IPS-18c (cell line): ENCODE results near the gene SYTL5.

Experiments
- H3K4me3 ChIP-seq: 2 replicates; pipeline ENCODE4 v1.7.0; 2013; ENCODE audit warnings: low read depth, mild to moderate bottlenecking, low read length, moderate library complexity; ENCODE audit not compliant: insufficient read depth
- H3K9me3 ChIP-seq: one replicate; pipeline ENCODE4 v1.6.1; 2013; ENCODE audit warnings: mild to moderate bottlenecking, low read length, moderate library complexity; ENCODE audit not compliant: control insufficient read depth, insufficient read depth

Gene SYTL5

GRCh38 chrX:38106991-38107655, 100.8 kb downstream of the SYTL5 start:
- H3K9me3 ChIP-seq, result no peaks in the 10 kb centered on the region

GRCh38 chrX:38108364-38108763, 102.0 kb downstream of the SYTL5 start:
- no peaks in the 10 kb centered on the region for H3K9me3 ChIP-seq
- H3K4me3 ChIP-seq, result no peak overlapping the region

More at GRCh38 chrX:38106991-38107655, 100.8 kb downstream of the SYTL5 start:
- no peak overlapping the region for H3K4me3 ChIP-seq

DNA sequence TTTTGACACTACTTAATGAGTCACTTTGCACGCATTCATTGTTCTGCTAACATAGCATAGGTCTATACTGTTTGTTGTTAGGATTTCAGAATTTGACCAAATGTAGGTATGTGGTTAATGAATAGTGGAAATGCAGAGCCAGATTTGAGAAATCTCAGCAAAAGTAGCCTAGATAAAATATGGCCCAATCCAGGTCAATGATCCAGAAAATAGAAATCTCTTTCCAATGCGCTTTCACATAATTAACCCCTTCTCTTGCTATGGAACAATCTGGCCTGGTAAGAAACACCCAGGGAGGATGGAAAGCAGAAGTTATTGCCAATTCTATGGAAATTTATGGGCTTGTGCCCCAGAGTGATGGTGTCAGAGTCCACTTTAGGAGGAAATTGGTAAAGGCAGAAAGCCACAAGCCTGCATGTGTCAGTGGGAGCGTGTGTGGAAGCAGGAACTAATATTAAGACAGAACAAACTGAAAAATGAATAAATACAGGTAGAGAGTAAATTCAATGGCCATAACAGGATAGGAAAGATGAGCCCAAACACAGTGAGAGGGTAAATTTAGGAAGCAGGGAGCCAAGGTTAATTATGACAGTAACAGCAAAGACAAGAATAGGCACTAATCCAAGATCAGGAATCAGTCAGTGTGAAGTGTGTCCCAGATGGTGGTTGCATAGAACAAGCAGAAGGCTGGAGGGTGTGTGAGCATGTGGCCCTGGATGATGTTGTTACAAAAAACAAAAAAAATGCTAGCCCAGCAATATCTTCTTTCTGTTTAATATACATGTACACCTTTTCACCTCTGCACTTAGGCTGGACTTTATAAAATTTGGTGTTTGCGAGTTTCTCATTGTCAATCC, 102.9 kb downstream of the SYTL5 start:
- no peaks in the 10 kb centered on the region for H3K9me3 ChIP-seq
- H3K4me3 ChIP-seq, result no peak overlapping the region

GRCh38 chrX:38110231-38110630, 103.9 kb downstream of the SYTL5 start:
- H3K9me3 ChIP-seq, result no peaks in the 10 kb centered on the region
- H3K4me3 ChIP-seq, result no peak overlapping the region

DNA sequence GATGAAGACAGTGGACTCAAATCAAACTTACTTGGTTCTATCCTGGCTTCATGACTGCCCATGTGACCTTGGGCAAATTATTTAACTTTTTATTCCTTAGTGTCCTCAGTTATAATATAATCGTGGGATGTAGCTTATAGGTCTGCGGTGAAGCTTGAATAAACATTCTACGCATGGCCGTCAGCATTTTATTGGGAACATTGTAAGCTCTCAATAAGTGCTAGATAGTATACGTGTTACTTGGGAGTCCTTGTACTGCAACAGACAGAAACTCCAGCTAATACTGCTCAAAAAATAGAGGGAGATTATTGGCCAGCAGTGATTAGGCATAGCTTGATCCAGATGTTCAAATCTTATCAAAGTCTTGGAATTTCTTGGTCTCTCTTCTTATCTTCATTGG, 104.8 kb downstream of the SYTL5 start:
- Histone ChIP-seq H3K9me3 (no peaks in the 10 kb centered on the region), H3K4me3 (no peak overlapping the region)

DNA sequence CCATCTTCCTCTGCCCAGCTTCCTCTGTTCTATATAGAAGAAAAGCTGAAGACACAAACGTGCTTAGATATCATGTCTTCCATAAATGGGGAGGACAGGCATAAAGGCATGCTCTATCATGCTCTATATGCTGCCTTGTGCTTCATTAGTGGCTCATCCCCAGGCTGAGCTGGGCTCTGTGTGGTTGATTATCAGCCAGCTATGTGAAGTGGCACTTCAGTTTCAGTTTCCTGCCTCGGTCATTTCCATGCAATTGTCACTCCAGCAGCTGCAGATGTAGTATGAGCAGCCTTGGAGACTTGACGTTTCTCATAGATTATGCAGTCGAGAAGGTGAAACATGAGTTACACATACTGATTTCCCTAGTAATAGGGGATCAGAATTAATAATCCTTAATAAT, 106.2 kb downstream of the SYTL5 start:
- H3K9me3 ChIP-seq, result no peaks in the 10 kb centered on the region
- no peak overlapping the region for H3K4me3 ChIP-seq

DNA sequence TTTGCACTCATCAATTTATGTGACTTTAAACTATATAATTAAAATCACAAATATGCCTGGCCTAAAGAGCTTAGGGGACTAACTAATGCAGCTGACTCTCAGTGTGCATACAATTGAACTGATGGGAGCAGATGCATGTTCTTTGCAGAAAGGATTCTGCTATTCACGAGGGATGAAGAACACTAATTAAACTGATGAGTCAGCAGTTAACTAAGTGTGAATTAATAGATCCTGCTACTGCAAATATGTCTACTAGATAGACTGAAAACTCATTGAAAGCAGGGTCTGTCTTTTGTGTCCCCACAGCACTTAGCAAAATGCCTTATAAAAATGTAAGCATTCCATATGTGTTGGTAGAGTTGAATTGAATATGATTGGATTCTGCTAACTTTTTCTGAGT, 110.4 kb downstream of the SYTL5 start:
- H3K4me3 ChIP-seq, result no peak overlapping the region
- no peaks in the 10 kb centered on the region for H3K9me3 ChIP-seq

- H3K4me3 ChIP-seq, result no peak overlapping the region
Measured at GRCh38 chrX:38117485-38117884, 111.1 kb downstream of the SYTL5 start.

GRCh38 chrX:38124000-38124399, 117.6 kb downstream of the SYTL5 start:
- Histone ChIP-seq H3K4me3 (no peak overlapping the region), H3K9me3 (no peaks in the 10 kb centered on the region)

More at GRCh38 chrX:38117485-38117884, 111.1 kb downstream of the SYTL5 start:
- no peaks in the 10 kb centered on the region for H3K9me3 ChIP-seq

DNA sequence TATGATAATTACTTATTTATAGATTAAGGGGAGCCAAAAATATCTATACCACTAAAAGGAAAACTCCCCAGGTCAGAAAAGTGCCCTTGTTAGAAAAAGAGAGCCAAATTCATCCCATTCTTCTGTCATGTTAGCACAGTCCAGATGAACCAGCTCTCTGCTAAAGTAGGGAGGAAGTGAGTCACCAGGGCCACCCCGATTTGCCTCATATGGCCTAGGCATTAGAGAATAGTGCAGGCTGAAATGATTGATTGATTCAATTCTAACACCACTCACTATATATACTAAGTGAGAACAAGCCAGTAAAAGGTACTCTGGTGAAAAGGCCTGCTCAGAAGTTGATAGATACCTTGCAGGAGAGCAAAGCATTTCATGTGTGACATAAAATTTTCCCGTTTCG, 119.8 kb downstream of the SYTL5 start:
- no peak overlapping the region for H3K4me3 ChIP-seq
- H3K9me3 ChIP-seq, result peaks cover 2% of the 10 kb centered on the region

- H3K9me3 ChIP-seq, result peaks cover 2% of the 10 kb centered on the region
- H3K4me3 ChIP-seq, result no peak overlapping the region
Measured at GRCh38 chrX:38127961-38128360, 121.6 kb downstream of the SYTL5 start.

DNA sequence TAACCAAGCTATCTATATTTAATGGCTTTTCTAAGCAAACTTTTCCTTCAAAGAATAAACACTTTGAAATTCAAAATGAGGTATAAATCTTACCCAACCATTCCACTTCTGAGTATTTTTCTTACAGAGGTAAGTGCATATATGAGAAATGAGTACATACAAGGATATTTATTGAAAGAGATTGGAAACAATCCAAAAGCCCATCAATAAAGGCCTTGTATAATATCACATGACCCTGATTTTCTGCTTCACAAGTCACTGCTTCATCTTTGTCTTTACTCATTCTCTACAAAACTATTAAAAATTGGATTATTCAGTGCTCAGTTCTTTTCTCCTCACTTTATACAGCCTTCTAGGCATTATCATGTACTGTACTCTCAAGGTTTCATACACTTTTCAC, 123.0 kb downstream of the SYTL5 start:
- H3K9me3 ChIP-seq, result peaks cover 2% of the 10 kb centered on the region
- H3K4me3 ChIP-seq, result no peak overlapping the region

GRCh38 chrX:38138157-38138891, 132.0 kb downstream of the SYTL5 start:
- no peak overlapping the region for H3K4me3 ChIP-seq
- no peaks in the 10 kb centered on the region for H3K9me3 ChIP-seq

DNA sequence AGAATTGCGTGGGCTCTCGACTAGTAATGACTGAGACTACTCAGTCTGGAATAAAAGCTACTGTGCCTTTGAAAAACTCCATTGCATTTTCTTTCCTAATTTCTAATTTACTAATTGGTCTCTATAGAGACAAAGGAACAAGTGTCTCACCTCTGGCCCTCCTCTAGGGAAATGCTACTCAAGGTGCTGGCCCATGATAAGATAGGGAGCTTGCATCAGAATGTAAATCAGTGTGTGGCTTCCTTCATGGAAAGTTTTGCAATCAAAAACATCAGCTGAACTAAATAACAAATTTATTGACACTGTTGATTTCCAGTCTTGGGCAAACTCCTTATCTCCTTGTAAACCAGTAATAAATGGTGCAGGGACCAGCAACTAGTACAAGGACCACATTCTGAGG, 132.5 kb downstream of the SYTL5 start:
- Histone ChIP-seq H3K9me3 (no peaks in the 10 kb centered on the region), H3K4me3 (no peak overlapping the region)

- H3K4me3 ChIP-seq, result no peak overlapping the region
- H3K9me3 ChIP-seq, result no peaks in the 10 kb centered on the region
Measured at GRCh38 chrX:38142610-38143009, 136.3 kb downstream of the SYTL5 start.

- Histone ChIP-seq H3K9me3 (no peaks in the 10 kb centered on the region), H3K4me3 (no peak overlapping the region)
Measured at GRCh38 chrX:38149016-38149415, 142.7 kb downstream of the SYTL5 start.

- H3K9me3 ChIP-seq, result no peaks in the 10 kb centered on the region
- no peak overlapping the region for H3K4me3 ChIP-seq
Measured at GRCh38 chrX:38150993-38151392, 144.6 kb downstream of the SYTL5 start.

DNA sequence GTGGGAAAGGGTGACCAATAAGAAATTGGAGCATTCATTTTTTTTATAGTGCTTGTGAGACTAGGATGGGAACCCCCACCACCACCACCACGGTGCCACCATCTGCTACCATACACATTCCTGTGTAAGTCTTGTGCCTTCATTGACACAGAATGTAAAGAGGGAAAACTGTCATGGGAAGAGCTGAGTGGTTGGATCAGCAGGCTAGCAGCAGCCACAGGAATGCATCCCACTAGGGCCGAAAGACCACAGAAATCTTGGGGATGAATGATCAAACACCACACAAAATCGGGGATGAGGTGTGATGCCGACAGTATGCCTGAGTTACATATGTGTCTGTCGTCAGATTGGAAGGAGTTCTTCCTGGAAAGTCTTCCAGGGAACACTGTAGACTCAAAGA, 145.1 kb downstream of the SYTL5 start:
- Histone ChIP-seq H3K9me3 (no peaks in the 10 kb centered on the region), H3K4me3 (no peak overlapping the region)
